ENCODE data around the gene RABL6.
"Not testable (repeated sequence)": the region's sequence is repeated elsewhere in the genome, so short reads cannot be mapped to it uniquely, and the experiment has no call there.

Gene RABL6

GRCh38 chr9:136857581-136858412 lies 50.0 kb downstream of the RABL6 start:
- no peak for DNase-seq (ENCODE audit: low read depth, low spot score)

GRCh38 chr9:136858452-136858843 lies 50.7 kb downstream of the RABL6 start:
- no peak for DNase-seq (ENCODE audit: low read depth, low spot score)

GRCh38 chr9:136858844-136859757 lies 51.4 kb downstream of the RABL6 start:
- no peak for DNase-seq (ENCODE audit: low read depth, low spot score)

- DNase-seq (ENCODE audit: low read depth, low spot score) = no peak
Observed at GRCh38 chr9:136860529-136860928, 52.8 kb downstream of the RABL6 start.

GRCh38 chr9:136860933-136861873 lies 53.5 kb downstream of the RABL6 start:
- DNase-seq (ENCODE audit: low read depth, low spot score) = no peak

- no peak for DNase-seq (ENCODE audit: low read depth, low spot score)
Observed at GRCh38 chr9:136861874-136862457, 54.2 kb downstream of the RABL6 start.

- no peak for DNase-seq (ENCODE audit: low read depth, low spot score)
Observed at GRCh38 chr9:136862849-136863622, 55.3 kb downstream of the RABL6 start.

- no peak for DNase-seq (ENCODE audit: low read depth, low spot score)
Observed at GRCh38 chr9:136863623-136864273, 56.0 kb downstream of the RABL6 start.

GRCh38 chr9:136865041-136865767 lies 57.5 kb downstream of the RABL6 start:
- no peak for DNase-seq (ENCODE audit: low read depth, low spot score)

GRCh38 chr9:136865768-136866103 lies 58.0 kb downstream of the RABL6 start:
- no peak for DNase-seq (ENCODE audit: low read depth, low spot score)

- DNase-seq (ENCODE audit: low read depth, low spot score) = not testable (repeated sequence)
Observed at GRCh38 chr9:136866898-136867421, 59.2 kb downstream of the RABL6 start.

GRCh38 chr9:136867480-136867879 lies 59.7 kb downstream of the RABL6 start:
- no peak for DNase-seq (ENCODE audit: low read depth, low spot score)

GRCh38 chr9:136867917-136868316 lies 60.2 kb downstream of the RABL6 start:
- DNase-seq (ENCODE audit: low read depth, low spot score) = no peak

GRCh38 chr9:136868644-136869043 lies 60.9 kb downstream of the RABL6 start:
- DNase-seq (ENCODE audit: low read depth, low spot score) = no peak

- not testable (repeated sequence) for DNase-seq (ENCODE audit: low read depth, low spot score)
Observed at GRCh38 chr9:136869611-136870010, 61.9 kb downstream of the RABL6 start.

- DNase-seq (ENCODE audit: low read depth, low spot score) = no peak
Observed at GRCh38 chr9:136875155-136875554, 67.4 kb downstream of the RABL6 start.

GRCh38 chr9:136876476-136876875 lies 68.7 kb downstream of the RABL6 start:
- DNase-seq (ENCODE audit: low read depth, low spot score) = no peak

- no peak for DNase-seq (ENCODE audit: low read depth, low spot score)
Observed at GRCh38 chr9:136880651-136881050, 72.9 kb downstream of the RABL6 start.

- DNase-seq (ENCODE audit: low read depth, low spot score) = no peak
Observed at GRCh38 chr9:136881691-136882108, 74.0 kb downstream of the RABL6 start.
